Measurements from ENCODE around the gene IFNA6. TPM values are rescaled to one million over a fixed set of nuclear protein-coding genes. Genes with fewer than 3 reads are reported as not detected.

Gene IFNA6
- total RNA-seq, 1 donor from 2014 or later, result not detected

- no peak for DNase-seq (ENCODE audit: low read depth)
These were observed 18.8 kb downstream of the IFNA6 start for GRCh38 chr9:21331676-21332402.

GRCh38 chr9:21326526-21327139 lies 24.1 kb downstream of the IFNA6 start:
- peak; percentile 66 for DNase-seq (ENCODE audit: low read depth)

GRCh38 chr9:21324047-21324446 lies 26.6 kb downstream of the IFNA6 start:
- no peak for DNase-seq (ENCODE audit: low read depth)

GRCh38 chr9:21322911-21323461 lies 27.7 kb downstream of the IFNA6 start:
- no peak for DNase-seq (ENCODE audit: low read depth)

GRCh38 chr9:21320465-21320864 lies 30.2 kb downstream of the IFNA6 start:
- no peak for DNase-seq (ENCODE audit: low read depth)

GRCh38 chr9:21317956-21318923 lies 32.4 kb downstream of the IFNA6 start:
- DNase-seq (ENCODE audit: low read depth), result peak; percentile 52

- DNase-seq (ENCODE audit: low read depth), result no peak
These were observed 33.8 kb downstream of the IFNA6 start for GRCh38 chr9:21316860-21317259.

- no peak for DNase-seq (ENCODE audit: low read depth)
These were observed 34.5 kb downstream of the IFNA6 start for GRCh38 chr9:21316032-21316842.

GRCh38 chr9:21314152-21314551 lies 36.5 kb downstream of the IFNA6 start:
- no peak for DNase-seq (ENCODE audit: low read depth)

GRCh38 chr9:21311889-21312288 lies 38.8 kb downstream of the IFNA6 start:
- no peak for DNase-seq (ENCODE audit: low read depth)

GRCh38 chr9:21305213-21305612 lies 45.5 kb downstream of the IFNA6 start, which contains the start of gene IFNA5:
IFNA5 (minus strand) TSS chr9:21305313; CDS start chr9:21305256, 57 bp downstream.
- DNase-seq (ENCODE audit: low read depth), result no peak

Other genes with a start within 250 kb of the IFNA6 start
- not detected in 2 replicates for gene IFNW1, start 209.1 kb downstream of the IFNA6 start, total RNA-seq
- gene IFNA21, start 184.2 kb downstream of the IFNA6 start, total RNA-seq, result not detected in 2 replicates
- gene IFNA4, start 163.3 kb downstream of the IFNA6 start, total RNA-seq, result not detected in 2 replicates
- gene IFNA7, start 148.7 kb downstream of the IFNA6 start, total RNA-seq, result not detected in 2 replicates
- not detected in 2 replicates for gene IFNA10, start 143.7 kb downstream of the IFNA6 start, total RNA-seq
- gene IFNA16, start 133.6 kb downstream of the IFNA6 start, total RNA-seq, result not detected in 2 replicates
- not detected in 2 replicates for gene IFNA17, start 122.7 kb downstream of the IFNA6 start, total RNA-seq
- gene IFNA14, start 110.9 kb downstream of the IFNA6 start, total RNA-seq, result not detected in 2 replicates
- 0.20 TPM in 1 of 2 replicates, not detected in the other for gene IFNA5, start 45.6 kb downstream of the IFNA6 start, total RNA-seq
- 31.3 and 64.1 TPM in 2 replicates for gene KLHL9, start 15.5 kb downstream of the IFNA6 start, total RNA-seq
- not detected in 2 replicates for gene IFNA13, start 17.2 kb upstream of the IFNA6 start, total RNA-seq
- not detected in 2 replicates for gene IFNA2, start 34.5 kb upstream of the IFNA6 start, total RNA-seq
- gene IFNA8, start 58.2 kb upstream of the IFNA6 start, total RNA-seq, result not detected in 2 replicates
- not detected in 2 replicates for gene IFNA1, start 89.6 kb upstream of the IFNA6 start, total RNA-seq
- gene IFNE, start 131.4 kb upstream of the IFNA6 start, total RNA-seq, result 9.5 TPM in 1 of 2 replicates, not detected in the other

Measured in renal cortical epithelial cell (primary cell).